ENCODE results near the gene STX17. TPM values are rescaled to one million over a fixed set of nuclear protein-coding genes. Genes with fewer than 3 reads are reported as not detected.

Gene STX17
- total and polyA plus RNA-seq, 2 donors (not counting 3 experiments of a cell fraction or from before 2014, with no cell fraction given) = 5.3 to 17.6 TPM

- Histone ChIP-seq H3K27me3 (ENCODE audit: control insufficient read depth in 2 of 2, insufficient read depth in 2 of 2, low read length in 2 of 2) (no peaks in the 10 kb centered on the region), H3K9me1 (replicated peaks; ENCODE audit: control insufficient read depth, extremely low read depth, insufficient read depth, low read length) (no peaks in the 10 kb centered on the region), H3K27ac (ENCODE audit: insufficient read depth, low read depth, low read length) (no peak overlapping the region), H3K9me3 (replicated peaks; ENCODE audit: control insufficient read depth, insufficient read depth, low read length) (no peaks in the 10 kb centered on the region), H3K4me1 (ENCODE audit: control insufficient read depth, extremely low read depth, insufficient read depth, low read length) (no peaks in the 10 kb centered on the region), H3K36me3 (ENCODE audit: control insufficient read depth in 2 of 2, extremely low read depth in 1 of 2, insufficient read depth in 2 of 2, low read length in 2 of 2) (no peaks in the 10 kb centered on the region), H3K4me3 (replicated peaks in 1 of 3; ENCODE audit: insufficient read depth in 1 of 3, low read depth in 1 of 3, low read length in 3 of 3) (no peak overlapping the region), H3K4me2 (ENCODE audit: insufficient read depth, low read length) (no peak overlapping the region), H3K9ac (replicated peaks; ENCODE audit: extremely low read depth, insufficient read depth, low read length) (no peak overlapping the region), H2AFZ (ENCODE audit: low read depth, low read length) (no peak overlapping the region), H4K20me1 (replicated peaks; ENCODE audit: control insufficient read depth, extremely low read depth, insufficient read depth, low read length) (no peaks in the 10 kb centered on the region), H3K79me2 (ENCODE audit: control insufficient read depth, insufficient read depth, low read length) (no peaks in the 10 kb centered on the region)
- TF ChIP-seq MAX (IDR thresholded peaks at IDR 0.05; ENCODE audit: insufficient read depth, insufficient read length) = no peak
- no peak for TF ChIP-seq JUN (IDR thresholded peaks at IDR 0.05; ENCODE audit: borderline replicate concordance, insufficient read depth, insufficient read length, low read depth)
- no peak for TF ChIP-seq GATA2 (IDR thresholded peaks at IDR 0.05; ENCODE audit: insufficient read depth, insufficient read length, low read depth, low read length)
- TF ChIP-seq FOS (IDR thresholded peaks at IDR 0.05; ENCODE audit: borderline replicate concordance, insufficient read depth, low read length) = no peak
- no peak for TF ChIP-seq POLR2A (IDR thresholded peaks at IDR 0.05; ENCODE audit: low read depth, low read length)
- TF ChIP-seq POLR2AphosphoS5 (IDR thresholded peaks at IDR 0.05; ENCODE audit: insufficient read depth, low read depth, low read length) = no peak
- TF ChIP-seq CTCF (IDR thresholded peaks at IDR 0.05; ENCODE audit: extremely low read depth in 1 of 2, insufficient read depth in 1 of 2, low read depth in 1 of 2, low read length in 2 of 2) = no peak
- no peak for TF ChIP-seq EZH2 (IDR thresholded peaks at IDR 0.05; ENCODE audit: borderline replicate concordance, low read depth, low read length, severe bottlenecking)
- no peak for TF ChIP-seq MYC (IDR thresholded peaks at IDR 0.05; ENCODE audit: low read depth, low read length)
- intact Hi-C loops (cut with micrococcal nuclease) = no loop called here
- ChIA-PET POLR2A (no interaction called here), CTCF (interaction anchor here (1.0 to 1.3 kb wide), 4 partner anchors 9 to 767 kb away, joined by 3 to 5 read pairs (median 3); no protein-coding TSS in a partner anchor)
- no TSS peak for BruUV-seq (replicated peaks)
- FAIRE-seq (no peak), DNase-seq (ENCODE audit: low read depth, low spot score) (no peak)
- dilution Hi-C loops (cut with MboI; ENCODE audit: extremely low pct_ligation_motif_present, low sequenced_read_pairs) = no loop called here
Measured at GRCh38 chr9:99977033-99977792, 70.8 kb downstream of the STX17 start.
